Measurements from ENCODE around the gene MAP1LC3A.
A peak's percentile ranks its signal among the peaks of the same experiment; 100 is the strongest.

The MAP1LC3A gene

DNA sequence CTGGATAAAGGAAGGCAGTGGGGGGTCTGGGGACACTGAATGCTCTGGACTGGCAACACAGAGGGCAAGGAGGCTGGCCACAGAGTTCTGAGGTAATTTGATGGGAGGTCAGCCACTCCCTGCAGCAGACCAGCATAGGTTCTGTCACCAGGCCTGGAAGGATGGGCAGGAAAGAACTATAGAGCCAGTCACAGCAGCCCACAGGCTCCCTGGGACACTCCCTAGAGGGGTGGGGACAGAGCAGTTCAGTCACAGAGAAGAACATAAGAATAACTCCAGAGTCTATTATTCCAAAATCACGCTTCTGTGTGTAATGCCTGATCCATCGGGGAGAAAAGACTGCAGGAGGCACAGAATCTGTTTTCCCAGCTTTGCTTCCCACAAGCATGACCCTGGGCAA lies 22.7 kb upstream of the MAP1LC3A start:
- no peaks in the 10 kb centered on the region for H3K4me1 ChIP-seq (ENCODE audit: insufficient read depth, low read length)
- no peak overlapping the region for H3K9ac ChIP-seq (ENCODE audit: low read depth, low read length)
- no peaks in the 10 kb centered on the region for H3K9me3 ChIP-seq (ENCODE audit: control insufficient read depth, insufficient read depth, low read length)
- peaks cover 18% of the 10 kb centered on the region for H3K36me3 ChIP-seq (ENCODE audit: insufficient read depth, low read length)

DNA sequence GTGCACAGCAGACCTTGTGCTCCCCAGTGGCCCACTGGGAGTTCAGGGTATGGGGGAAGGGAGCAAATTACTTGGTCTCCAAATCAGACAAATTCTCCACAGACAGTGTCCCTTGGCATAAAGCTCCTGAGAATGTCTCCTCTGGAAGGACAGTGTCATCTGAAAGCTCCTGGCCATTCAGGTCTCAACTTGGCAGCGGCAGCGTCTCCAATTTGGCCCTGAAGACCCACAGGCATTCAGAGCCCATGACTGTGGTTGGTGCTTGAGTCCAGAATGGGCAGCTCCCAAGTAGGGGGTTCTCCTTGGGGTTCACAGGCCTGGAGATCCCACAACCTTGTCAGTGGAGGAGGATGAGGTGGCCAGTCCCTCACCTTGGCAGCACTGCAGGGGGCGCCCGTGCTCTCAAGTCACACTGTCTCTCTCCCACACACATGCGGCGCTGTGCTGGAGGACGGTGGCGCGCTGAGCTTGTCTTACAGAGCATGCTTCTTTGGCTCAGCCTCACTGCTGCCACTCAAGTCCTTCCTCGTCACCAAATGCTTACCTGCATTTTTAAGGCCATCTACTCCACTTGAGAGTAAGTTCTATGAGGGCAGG lies 21.6 kb upstream of the MAP1LC3A start:
- no peaks in the 10 kb centered on the region for H3K9me3 ChIP-seq (ENCODE audit: control insufficient read depth, insufficient read depth, low read length)
- peaks cover 18% of the 10 kb centered on the region for H3K36me3 ChIP-seq (ENCODE audit: insufficient read depth, low read length)
- no peaks in the 10 kb centered on the region for H3K4me1 ChIP-seq (ENCODE audit: insufficient read depth, low read length)
- no peak overlapping the region for H3K9ac ChIP-seq (ENCODE audit: low read depth, low read length)

DNA sequence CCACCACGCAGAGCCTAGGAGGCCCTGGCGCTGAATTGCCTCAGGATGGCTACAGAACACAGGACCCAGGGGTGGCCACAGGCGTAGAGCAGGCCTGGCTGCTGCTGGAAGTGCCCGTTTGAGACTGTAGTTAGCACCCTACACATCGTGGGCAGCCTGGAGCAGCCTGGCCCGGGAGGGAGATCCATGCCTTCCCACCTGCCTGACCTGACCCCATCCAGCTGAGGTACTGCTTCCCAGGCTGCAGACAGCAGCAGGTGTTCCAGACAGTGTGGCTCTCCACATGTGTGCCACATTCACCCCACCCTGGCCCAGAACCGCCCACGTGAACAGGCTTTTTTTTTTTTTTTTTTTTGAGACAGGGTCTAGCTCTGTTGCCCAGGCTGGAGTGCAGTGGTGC lies 20.9 kb upstream of the MAP1LC3A start:
- peaks cover 18% of the 10 kb centered on the region for H3K36me3 ChIP-seq (ENCODE audit: insufficient read depth, low read length)
- no peaks in the 10 kb centered on the region for H3K4me1 ChIP-seq (ENCODE audit: insufficient read depth, low read length)
- no peak overlapping the region for H3K9ac ChIP-seq (ENCODE audit: low read depth, low read length)
- H3K9me3 ChIP-seq (ENCODE audit: control insufficient read depth, insufficient read depth, low read length): no peaks in the 10 kb centered on the region

DNA sequence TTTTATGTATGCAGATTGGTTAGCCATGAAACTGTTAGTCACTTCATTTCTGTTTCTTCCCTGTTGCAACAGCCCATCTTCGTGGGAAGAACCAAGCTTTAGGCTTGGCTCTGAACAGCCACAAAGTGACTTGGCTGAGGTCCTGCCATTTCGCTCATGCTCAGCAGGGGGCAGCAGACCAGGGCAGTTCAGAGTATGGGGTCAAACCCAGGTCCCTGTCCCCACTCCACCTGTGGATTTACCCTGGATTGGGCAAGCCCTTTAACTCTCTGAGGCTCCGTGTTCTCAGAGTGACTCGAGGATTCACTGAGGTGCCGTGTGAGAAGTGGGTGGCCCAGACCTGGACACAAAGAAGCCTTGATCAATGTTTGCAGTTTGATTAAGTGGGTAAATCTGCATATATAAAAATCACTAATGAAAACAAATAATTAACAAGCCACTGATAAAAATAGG lies 19.8 kb upstream of the MAP1LC3A start:
- no peaks in the 10 kb centered on the region for H3K4me1 ChIP-seq (ENCODE audit: insufficient read depth, low read length)
- H3K9ac ChIP-seq (ENCODE audit: low read depth, low read length): no peak overlapping the region
- H3K9me3 ChIP-seq (ENCODE audit: control insufficient read depth, insufficient read depth, low read length): no peaks in the 10 kb centered on the region
- peaks cover 18% of the 10 kb centered on the region for H3K36me3 ChIP-seq (ENCODE audit: insufficient read depth, low read length)

DNA sequence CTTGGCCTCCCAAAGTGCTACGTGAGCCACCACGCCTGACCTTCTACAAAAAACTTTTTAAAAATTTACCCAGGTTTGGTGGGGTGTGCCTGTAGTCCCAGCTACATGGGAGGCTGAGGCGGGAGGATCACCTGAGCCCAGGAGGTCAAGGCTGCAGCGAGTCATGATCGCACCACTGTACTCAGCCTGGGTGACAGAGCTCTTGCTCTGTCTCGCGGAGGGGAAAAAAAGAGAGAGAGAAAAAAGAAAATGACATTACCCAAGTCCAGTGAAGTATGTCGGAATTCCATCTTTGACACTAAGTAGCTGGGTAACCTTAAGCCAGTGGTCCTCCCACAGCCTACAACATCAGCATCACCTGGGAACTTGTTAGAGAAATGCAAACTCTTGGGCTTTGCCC lies 18.8 kb upstream of the MAP1LC3A start:
- no peaks in the 10 kb centered on the region for H3K9me3 ChIP-seq (ENCODE audit: control insufficient read depth, insufficient read depth, low read length)
- H3K4me1 ChIP-seq (ENCODE audit: insufficient read depth, low read length): peaks cover 3% of the 10 kb centered on the region; the same call in 1 of the 2 replicates
- H3K36me3 ChIP-seq (ENCODE audit: insufficient read depth, low read length): peaks cover 16% of the 10 kb centered on the region
- H3K9ac ChIP-seq (ENCODE audit: low read depth, low read length): no peak overlapping the region

DNA sequence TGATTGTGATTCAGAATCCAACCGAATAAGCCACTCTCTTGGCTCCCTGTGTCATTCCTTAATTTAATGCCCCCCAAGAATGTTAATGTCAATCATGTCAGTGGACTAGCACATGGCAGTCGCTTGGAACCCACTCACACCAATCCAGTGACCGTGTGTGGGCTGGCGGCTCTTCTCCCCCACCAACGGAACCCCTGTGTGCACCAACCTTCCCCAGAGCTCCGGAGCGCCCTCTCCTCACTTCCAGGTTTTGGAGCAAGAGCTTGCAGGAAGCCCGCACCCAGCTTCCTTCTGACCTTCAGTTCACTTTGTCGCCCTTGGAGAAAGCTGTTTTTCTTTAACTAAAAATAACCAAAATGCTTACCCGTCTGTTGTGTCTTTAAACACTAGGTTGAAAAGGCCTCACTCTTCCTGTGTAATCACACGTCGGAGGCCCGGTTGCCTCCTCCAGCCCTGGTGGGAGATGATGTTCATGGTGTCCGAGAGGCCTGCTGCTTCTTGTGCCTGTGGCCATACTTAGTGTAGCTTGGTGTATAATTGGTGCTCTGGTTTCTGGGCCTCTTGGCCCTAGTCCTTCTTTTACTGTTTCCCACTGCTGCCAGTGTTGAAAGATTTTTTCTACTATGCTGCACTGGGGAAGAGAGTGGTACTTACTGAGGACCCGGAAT lies 17.8 kb upstream of the MAP1LC3A start:
- peaks cover 3% of the 10 kb centered on the region; the same call in 1 of the 2 replicates for H3K4me1 ChIP-seq (ENCODE audit: insufficient read depth, low read length)
- no peaks in the 10 kb centered on the region for H3K9me3 ChIP-seq (ENCODE audit: control insufficient read depth, insufficient read depth, low read length)
- no peak overlapping the region for H3K9ac ChIP-seq (ENCODE audit: low read depth, low read length)
- peaks cover 6% of the 10 kb centered on the region for H3K36me3 ChIP-seq (ENCODE audit: insufficient read depth, low read length)

DNA sequence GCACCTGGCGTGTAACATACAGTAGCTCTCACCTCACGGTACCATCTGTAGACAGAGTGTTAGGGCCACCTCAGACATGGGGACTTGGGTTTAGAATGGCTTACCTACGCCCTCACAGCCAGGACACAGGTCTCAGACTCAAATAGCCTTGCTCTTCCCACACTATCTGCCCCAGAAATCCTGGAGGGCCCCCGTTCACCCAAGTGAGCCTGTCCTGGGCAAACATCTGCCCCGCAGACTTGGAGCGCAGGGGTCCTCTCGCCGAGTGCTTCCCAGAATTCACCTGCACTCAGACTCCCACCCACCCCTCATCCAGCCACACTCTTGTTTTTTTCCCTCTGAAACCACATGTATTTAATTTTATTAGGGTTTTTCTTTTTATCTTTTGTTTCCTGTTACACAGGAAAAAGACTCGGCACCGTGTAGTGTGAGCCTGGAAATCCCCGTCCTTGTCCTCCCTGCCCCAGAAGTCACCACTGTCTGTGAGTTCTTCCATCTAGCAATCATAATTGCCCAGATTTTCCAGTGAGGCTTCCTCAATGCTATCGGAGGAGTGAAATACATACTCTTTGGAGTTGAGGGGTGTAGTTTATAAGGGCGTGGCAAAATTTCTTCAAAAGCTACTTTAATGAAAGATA lies 17.1 kb upstream of the MAP1LC3A start:
- H3K4me1 ChIP-seq (ENCODE audit: insufficient read depth, low read length): peaks cover 3% of the 10 kb centered on the region; the same call in 1 of the 2 replicates
- H3K36me3 ChIP-seq (ENCODE audit: insufficient read depth, low read length): peaks cover 6% of the 10 kb centered on the region
- no peaks in the 10 kb centered on the region for H3K9me3 ChIP-seq (ENCODE audit: control insufficient read depth, insufficient read depth, low read length)
- H3K9ac ChIP-seq (ENCODE audit: low read depth, low read length): no peak overlapping the region

DNA sequence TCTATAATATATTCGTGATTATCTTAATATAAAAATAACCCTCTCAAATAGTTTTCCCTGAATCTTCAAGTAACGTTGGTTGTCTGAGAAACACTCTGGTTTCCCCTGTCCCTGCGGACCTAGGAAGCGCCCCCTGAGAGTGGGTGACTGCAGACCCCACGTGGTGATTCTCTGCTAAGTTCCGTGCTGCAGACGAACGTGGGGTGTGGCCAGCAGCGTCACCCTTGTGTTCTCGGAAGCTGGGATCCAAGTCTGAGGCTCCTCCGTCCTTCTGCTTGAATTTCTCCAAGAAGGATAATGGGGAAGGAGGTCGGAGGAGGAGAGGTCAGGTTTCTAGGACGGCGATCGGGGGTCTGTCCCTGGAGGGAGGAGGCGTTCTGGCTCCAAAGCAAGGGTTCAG lies 16.6 kb upstream of the MAP1LC3A start:
- Histone ChIP-seq H3K36me3 (ENCODE audit: insufficient read depth, low read length) (peaks cover 6% of the 10 kb centered on the region), H3K4me1 (ENCODE audit: insufficient read depth, low read length) (peaks cover 3% of the 10 kb centered on the region; the same call in 1 of the 2 replicates), H3K9me3 (ENCODE audit: control insufficient read depth, insufficient read depth, low read length) (no peaks in the 10 kb centered on the region), H3K9ac (ENCODE audit: low read depth, low read length) (no peak overlapping the region)

DNA sequence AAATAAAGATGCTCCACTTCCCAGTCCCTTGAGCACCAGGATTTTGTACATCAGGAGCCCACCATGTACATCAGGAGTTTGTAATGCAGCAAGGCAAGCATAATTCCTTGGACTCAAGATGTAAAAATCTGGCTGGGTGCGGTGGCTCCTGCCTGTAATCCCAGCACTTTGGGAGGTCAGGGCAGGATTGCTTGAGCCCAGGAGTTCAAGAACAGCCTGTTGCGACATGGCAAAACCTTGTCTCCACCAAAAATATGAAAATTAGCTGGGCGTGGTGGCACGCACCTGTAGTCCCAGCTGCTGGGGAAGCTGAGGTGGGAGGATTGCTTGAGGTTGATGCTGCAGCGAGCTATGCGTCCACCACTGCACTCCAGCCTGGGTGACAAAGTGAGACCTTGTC lies 16.1 kb upstream of the MAP1LC3A start:
- H3K9me3 ChIP-seq (ENCODE audit: control insufficient read depth, insufficient read depth, low read length): no peaks in the 10 kb centered on the region
- peaks cover 3% of the 10 kb centered on the region; the same call in 1 of the 2 replicates for H3K4me1 ChIP-seq (ENCODE audit: insufficient read depth, low read length)
- no peak overlapping the region for H3K9ac ChIP-seq (ENCODE audit: low read depth, low read length)
- H3K36me3 ChIP-seq (ENCODE audit: insufficient read depth, low read length): peaks cover 5% of the 10 kb centered on the region

DNA sequence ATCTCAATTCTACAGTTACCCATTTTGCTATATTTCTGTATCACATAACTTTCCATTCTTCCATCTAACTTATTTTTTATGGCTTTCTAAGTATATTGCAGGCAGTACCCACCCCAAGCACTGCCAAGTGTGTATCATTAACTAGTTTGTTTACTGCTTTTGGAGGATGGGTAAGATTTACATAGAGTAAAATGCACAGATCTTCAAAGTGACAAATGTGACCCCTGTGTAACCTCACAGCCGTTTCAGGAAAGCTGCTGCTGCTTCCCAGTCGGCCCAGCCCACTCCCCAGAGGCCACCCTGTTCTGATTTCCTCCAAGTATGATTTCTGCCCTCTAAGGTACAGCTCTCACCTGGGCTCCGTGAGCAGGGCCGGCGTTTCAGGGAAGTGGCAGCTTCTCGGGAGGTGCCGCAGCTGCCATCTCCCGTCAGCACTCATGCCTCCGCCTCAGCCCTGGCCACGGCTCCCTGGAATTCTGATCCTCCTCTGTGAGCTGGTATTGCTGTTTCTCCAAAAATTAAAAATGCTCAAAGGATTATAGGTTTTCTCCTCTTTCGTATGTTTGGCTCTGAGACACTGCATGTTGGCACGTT lies 15.0 kb upstream of the MAP1LC3A start:
- Histone ChIP-seq H3K9me3 (ENCODE audit: control insufficient read depth, insufficient read depth, low read length) (no peaks in the 10 kb centered on the region), H3K36me3 (ENCODE audit: insufficient read depth, low read length) (no peaks in the 10 kb centered on the region; the same call in none of the 2 replicates), H3K9ac (ENCODE audit: low read depth, low read length) (no peak overlapping the region), H3K4me1 (ENCODE audit: insufficient read depth, low read length) (peaks cover 3% of the 10 kb centered on the region; the same call in 1 of the 2 replicates)

DNA sequence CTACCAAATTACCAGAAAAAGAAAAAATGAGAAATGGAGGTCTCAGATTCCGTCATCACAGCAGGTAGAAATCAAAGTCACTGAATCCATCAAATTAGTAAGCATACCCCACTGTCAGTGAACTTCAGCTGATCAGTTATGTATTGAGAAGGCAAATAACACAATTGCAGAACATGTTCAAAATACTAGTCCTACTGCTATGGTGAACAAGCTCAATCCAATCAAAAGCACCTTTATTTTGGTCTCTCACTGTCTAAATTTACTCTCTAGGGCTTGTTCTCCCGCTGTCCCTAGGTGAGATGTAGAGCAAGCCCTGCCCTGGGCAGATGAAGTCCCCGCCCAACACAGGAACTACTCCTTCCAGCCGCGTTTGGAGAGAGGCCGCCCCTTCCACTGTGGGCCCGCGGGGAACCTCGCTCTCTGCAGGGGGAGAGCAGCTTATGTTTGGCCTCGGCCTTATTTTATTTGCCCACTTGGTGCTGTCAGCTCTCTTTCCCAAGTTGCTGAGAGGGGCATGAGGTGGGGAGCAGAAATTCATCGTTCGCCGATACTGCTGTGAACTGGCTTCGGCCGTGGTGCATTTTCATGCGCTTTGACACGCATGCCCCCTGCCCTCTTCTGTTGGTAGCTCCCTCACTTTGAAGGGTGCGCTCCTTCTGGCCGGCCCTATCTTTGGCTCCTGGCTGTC lies 14.3 kb upstream of the MAP1LC3A start:
- Histone ChIP-seq H3K9me3 (ENCODE audit: control insufficient read depth, insufficient read depth, low read length) (no peaks in the 10 kb centered on the region), H3K4me1 (ENCODE audit: insufficient read depth, low read length) (peaks cover 3% of the 10 kb centered on the region; the same call in 1 of the 2 replicates), H3K36me3 (ENCODE audit: insufficient read depth, low read length) (no peaks in the 10 kb centered on the region; the same call in none of the 2 replicates), H3K9ac (ENCODE audit: low read depth, low read length) (peak overlapping the region; percentile 38; the same call in 1 of the 2 replicates)

DNA sequence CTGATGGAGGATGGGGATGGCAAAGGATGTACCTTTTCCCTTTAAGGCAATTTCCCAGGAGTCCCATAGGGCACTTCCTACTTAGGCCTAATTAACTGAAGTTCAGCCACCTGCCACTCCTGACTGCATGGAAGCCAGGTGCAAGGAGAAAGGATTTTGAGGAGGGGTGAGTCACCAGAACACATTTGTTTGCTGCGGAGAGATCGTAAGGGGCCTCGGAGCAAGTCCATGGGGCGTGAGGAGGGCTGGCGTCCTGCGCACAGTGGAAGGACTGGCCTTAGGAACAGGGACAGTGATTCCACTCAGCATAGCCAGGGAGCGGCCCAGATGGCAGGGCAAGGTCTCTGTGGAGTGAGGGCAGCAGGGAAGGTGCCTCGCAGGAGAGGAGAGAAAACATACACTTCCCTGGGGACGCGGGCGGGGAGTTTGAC lies 11.8 kb upstream of the MAP1LC3A start:
- peaks cover 3% of the 10 kb centered on the region; the same call in 1 of the 2 replicates for H3K4me1 ChIP-seq (ENCODE audit: insufficient read depth, low read length)
- H3K9me3 ChIP-seq (ENCODE audit: control insufficient read depth, insufficient read depth, low read length): no peaks in the 10 kb centered on the region
- no peaks in the 10 kb centered on the region for H3K36me3 ChIP-seq (ENCODE audit: insufficient read depth, low read length)
- H3K9ac ChIP-seq (ENCODE audit: low read depth, low read length): no peak overlapping the region

DNA sequence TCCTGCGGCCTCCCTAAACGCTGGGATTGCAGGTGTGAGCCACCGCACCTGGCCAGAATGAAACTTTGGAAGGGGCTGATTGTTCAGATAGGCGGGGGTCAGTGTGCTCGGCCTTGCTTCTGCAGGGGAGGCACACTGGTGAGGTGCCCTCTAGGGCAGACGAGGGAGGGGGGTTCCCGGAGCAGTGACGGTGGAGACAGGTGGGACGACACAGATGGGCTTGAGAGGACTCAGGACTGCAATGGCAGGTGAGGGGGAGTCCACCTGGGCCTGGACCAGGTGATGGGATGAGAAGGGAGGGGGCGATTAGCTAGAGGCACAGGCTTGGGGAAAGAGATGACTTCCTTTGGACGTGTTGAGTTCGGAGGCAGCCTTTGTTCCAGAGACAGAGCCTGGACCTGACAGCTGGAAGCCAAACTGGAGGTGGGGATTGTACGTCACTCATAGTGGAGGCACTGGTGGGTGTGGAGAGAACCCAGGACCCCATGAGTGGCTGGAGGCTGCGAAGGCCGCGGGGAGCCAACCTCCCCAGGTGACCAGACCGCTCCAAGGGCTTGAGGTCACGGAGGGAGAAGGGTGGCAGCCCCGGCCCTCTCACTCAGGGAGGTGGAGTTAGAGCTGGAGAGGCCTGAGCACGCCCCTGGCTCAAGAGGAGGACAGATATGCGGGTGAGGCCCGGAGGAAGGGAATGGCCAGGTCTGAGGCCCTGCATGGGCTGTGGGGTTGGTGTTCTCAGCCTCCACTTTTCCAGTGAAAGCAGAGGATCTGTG lies 10.5 kb upstream of the MAP1LC3A start:
- Histone ChIP-seq H3K9ac (ENCODE audit: low read depth, low read length) (no peak overlapping the region), H3K36me3 (ENCODE audit: insufficient read depth, low read length) (no peaks in the 10 kb centered on the region), H3K4me1 (ENCODE audit: insufficient read depth, low read length) (peaks cover 3% of the 10 kb centered on the region; the same call in 1 of the 2 replicates), H3K9me3 (ENCODE audit: control insufficient read depth, insufficient read depth, low read length) (no peaks in the 10 kb centered on the region)

Measured in ES-I3 (cell line).